ENCODE results near the gene TPPP2. TPM values are rescaled to one million over a fixed set of nuclear protein-coding genes. Genes with fewer than 3 reads are reported as not detected.

Gene TPPP2
- total RNA-seq, 1 experiment from 2014 or later = 0.35 TPM

GRCh38 chr14:21032326-21033132, 2.5 kb downstream of the TPPP2 start:
- Mint-ChIP-seq H3K27ac (no peak overlapping the region), H3K4me3 (no peak overlapping the region), H3K27me3 (ENCODE audit: low read depth) (peaks cover 8% of the 10 kb centered on the region), H3K4me1 (peaks cover under 1% of the 10 kb centered on the region; the same call in 1 of the 2 replicates), H3K9me3 (no peaks in the 10 kb centered on the region), H3K36me3 (no peaks in the 10 kb centered on the region)
- ATAC-seq (no peak), DNase-seq (ENCODE audit: low spot score) (no peak)
- CTCF ChIA-PET = interaction anchor here (1.6 to 12.2 kb wide), 3 partner anchors 7 to 18 kb away, joined by 7 to 104 read pairs (median 9); no protein-coding TSS in a partner anchor
- no peak for TF ChIP-seq FOXP4 (CRISPR knock-in tag; IDR thresholded peaks at IDR 0.05)
- POLR2A ChIA-PET = interaction anchor here (1.4 kb wide), 1 partner anchor 9 kb away, joined by 4 read pairs; no protein-coding TSS in a partner anchor

GRCh38 chr14:21033133-21033698, 3.2 kb downstream of the TPPP2 start:
- POLR2A ChIA-PET = interaction anchor here (1.4 kb wide), 1 partner anchor 9 kb away, joined by 4 read pairs; no protein-coding TSS in a partner anchor
- Mint-ChIP-seq H3K4me3 (no peak overlapping the region), H3K9me3 (no peaks in the 10 kb centered on the region), H3K36me3 (no peaks in the 10 kb centered on the region), H3K27me3 (ENCODE audit: low read depth) (peaks cover 8% of the 10 kb centered on the region), H3K27ac (no peak overlapping the region), H3K4me1 (peaks cover 2% of the 10 kb centered on the region)
- no peak for DNase-seq (ENCODE audit: low spot score)
- CTCF ChIA-PET = interaction anchor here (0.7 to 12.2 kb wide), 3 partner anchors 11 to 196 kb away, joined by 4 to 104 read pairs (median 7); no protein-coding TSS in a partner anchor
- no peak for ATAC-seq
- no peak for TF ChIP-seq ARID4B (CRISPR knock-in tag; IDR thresholded peaks at IDR 0.05; ENCODE audit: borderline replicate concordance)
- no peak for TF ChIP-seq NR1H2 (CRISPR knock-in tag; IDR thresholded peaks at IDR 0.05)
- TF ChIP-seq HMGXB4 (CRISPR knock-in tag; IDR thresholded peaks at IDR 0.05) = no peak
- TF ChIP-seq EMX1 (CRISPR knock-in tag; IDR thresholded peaks at IDR 0.05) = no peak

- CTCF ChIA-PET = interaction anchor here (12.2 kb wide), 1 partner anchor 20 kb away, joined by 104 read pairs; no protein-coding TSS in a partner anchor
- no peak for ATAC-seq
- peaks cover 8% of the 10 kb centered on the region for H3K27me3 Mint-ChIP-seq (ENCODE audit: low read depth)
- TF ChIP-seq ATF2 (CRISPR knock-in tag; IDR thresholded peaks at IDR 0.05; ENCODE audit: borderline replicate concordance, low read depth) (no peak), CTCF (IDR thresholded peaks at IDR 0.05) (no peak), MYBL2 (CRISPR knock-in tag; IDR thresholded peaks at IDR 0.05) (no peak), RORB (CRISPR knock-in tag; IDR thresholded peaks at IDR 0.05) (no peak), NFATC4 (CRISPR knock-in tag; IDR thresholded peaks at IDR 0.05) (no peak), NR2C2 (CRISPR knock-in tag; IDR thresholded peaks at IDR 0.05) (no peak), ZNF416 (CRISPR knock-in tag; IDR thresholded peaks at IDR 0.05) (no peak), ZNF121 (CRISPR knock-in tag; IDR thresholded peaks at IDR 0.05) (no peak), FOXK1 (CRISPR knock-in tag; IDR thresholded peaks at IDR 0.05) (no peak), ESRRA (CRISPR knock-in tag; IDR thresholded peaks at IDR 0.05; ENCODE audit: borderline replicate concordance) (no peak), FOXJ3 (CRISPR knock-in tag; IDR thresholded peaks at IDR 0.05; ENCODE audit: borderline replicate concordance) (no peak), GRHL2 (CRISPR knock-in tag; IDR thresholded peaks at IDR 0.05; ENCODE audit: insufficient replicate concordance, severe bottlenecking) (no peak), MLX (CRISPR knock-in tag; IDR thresholded peaks at IDR 0.05) (no peak)
Observed at GRCh38 chr14:21034707-21035106, 4.7 kb downstream of the TPPP2 start, which contains the start of gene RNASE13. TSS of gene RNASE13 (minus strand) at chr14:21034807. CDS start at chr14:21034288, 519 bp downstream.

More at GRCh38 chr14:21034707-21035106, 4.7 kb downstream of the TPPP2 start, which contains the start of gene RNASE13:
- no peak for DNase-seq (ENCODE audit: low spot score)
- Mint-ChIP-seq H3K36me3 (no peaks in the 10 kb centered on the region), H3K27ac (no peak within 1 kb of the TSS), H3K9me3 (no peaks in the 10 kb centered on the region), H3K4me1 (peaks cover 17% of the 10 kb centered on the region), H3K4me3 (no peak within 1 kb of the TSS)
- POLR2A ChIA-PET = no interaction called here
